Left renal pelvis (tissue), 4 donors: ENCODE results near the gene TTC7B. TPM values are rescaled to one million over a fixed set of nuclear protein-coding genes. Genes with fewer than 3 reads are reported as not detected.
"Not testable (repeated sequence)": the region's sequence is repeated elsewhere in the genome, so short reads cannot be mapped to it uniquely, and the experiment has no call there.

Experiments
- DNase-seq, 4 donors: peaks; one replicate each; pipeline ENCODE4 v3.0.0-alpha.2; 2013; ENCODE audit warnings: low read depth in 4 of 4, low spot score in 3 of 4
- polyA plus RNA-seq, 4 donors: library from polyadenylated mRNA; unstranded; fragments of 120-200 nt; gene quantifications; one replicate each; pipeline ENCODE4 v1.2.1, GENCODE V29; 2013; ENCODE audit not compliant: insufficient read length in 4 of 4

The TTC7B gene
- polyA plus RNA-seq, 4 donors = 35.3 to 49.1 (median 47.4) TPM

- DNase-seq = no peak
These were observed 14.9 kb upstream of the TTC7B start for GRCh38 chr14:90830931-90831701.

- no peak for DNase-seq
These were observed 13.4 kb upstream of the TTC7B start for GRCh38 chr14:90829677-90830076.

- no peak for DNase-seq
These were observed 12.6 kb upstream of the TTC7B start for GRCh38 chr14:90828642-90829487.

GRCh38 chr14:90827919-90828610, 11.8 kb upstream of the TTC7B start:
- DNase-seq = peak; percentile 70 to 87 (median 74)

GRCh38 chr14:90823542-90823941, 7.3 kb upstream of the TTC7B start:
- not testable (repeated sequence) for DNase-seq

GRCh38 chr14:90820958-90821357, 4.7 kb upstream of the TTC7B start:
- DNase-seq = no peak

- DNase-seq = no peak
These were observed 3.6 kb upstream of the TTC7B start for GRCh38 chr14:90819734-90820393.

- no peak for DNase-seq
These were observed 2.5 kb upstream of the TTC7B start for GRCh38 chr14:90818715-90819114.

GRCh38 chr14:90816681-90817436, 629 bp upstream of the TTC7B start:
- DNase-seq = no peak

GRCh38 chr14:90815572-90815821, 733 bp downstream of the TTC7B start:
- DNase-seq = no peak

- no peak for DNase-seq
These were observed 1.2 kb downstream of the TTC7B start for GRCh38 chr14:90814806-90815571.

GRCh38 chr14:90813442-90813841, 2.8 kb downstream of the TTC7B start:
- no peak for DNase-seq

GRCh38 chr14:90812109-90812508, 4.1 kb downstream of the TTC7B start:
- DNase-seq = no peak

GRCh38 chr14:90811641-90812040, 4.6 kb downstream of the TTC7B start:
- DNase-seq = no peak

- no peak for DNase-seq
These were observed 5.4 kb downstream of the TTC7B start for GRCh38 chr14:90810806-90811205.

- DNase-seq = no peak
These were observed 6.5 kb downstream of the TTC7B start for GRCh38 chr14:90809530-90810312.

GRCh38 chr14:90808759-90809529, 7.3 kb downstream of the TTC7B start:
- no peak for DNase-seq

GRCh38 chr14:90807060-90807459, 9.2 kb downstream of the TTC7B start:
- no peak for DNase-seq
